Common myeloid progenitor, CD34-positive (primary cell): ENCODE data around the gene EPHB4. TPM values are rescaled to one million over a fixed set of nuclear protein-coding genes. Genes with fewer than 3 reads are reported as not detected.
A peak's percentile ranks its signal among the peaks of the same experiment; 100 is the strongest.

Experiments
- CTCF ChIA-PET: fragments of 350-600 bp; sonication (Branson Sonifier 250); formaldehyde crosslinking; loops from one replicate; lab custom pipeline; 2021; ENCODE audit warnings: antibody characterized with exemption; lab: Charles Lee
- POLR2A ChIA-PET: fragments of 350-600 bp; sonication (Branson Sonifier 250); formaldehyde crosslinking; loops from one replicate; lab custom pipeline; 2021; ENCODE audit warnings: antibody characterized with exemption; lab: Charles Lee
- DNase-seq, 3 donors: peaks; one replicate each; pipeline versions ENCODE4 v3.0.0 to v3.0.0-alpha.2; 2013
- H3K27ac ChIP-seq, 2 experiments: 1 replicate in 1 of 2; 2 replicates in 1 of 2; pipeline ENCODE4 v1.7.0; 2013; ENCODE audit warnings: inconsistent platforms in 2 of 2, low read length in 2 of 2, mild to moderate bottlenecking in 2 of 2, low read depth in 1 of 2, moderate library complexity in 1 of 2; ENCODE audit not compliant: severe bottlenecking in 2 of 2, insufficient read depth in 1 of 2, poor library complexity in 1 of 2
- H3K27me3 ChIP-seq, 5 experiments: replicated peaks in 2 of 5; 1 replicate in 3 of 5; 2 replicates in 2 of 5; pipeline versions ENCODE4 v1.6.1 to v1.7.0; 2013; ENCODE audit warnings: low read length in 4 of 5, mild to moderate bottlenecking in 2 of 5, moderate library complexity in 2 of 5, inconsistent platforms in 1 of 5; ENCODE audit not compliant: insufficient read depth in 5 of 5, control insufficient read depth in 4 of 5
- H3K36me3 ChIP-seq, 4 experiments: 1 replicate in 2 of 4; 2 replicates in 2 of 4; pipeline versions ENCODE4 v1.6.1 to v1.7.0; 2013; ENCODE audit warnings: low read length in 3 of 4, control low read depth in 1 of 4, mild to moderate bottlenecking in 1 of 4; ENCODE audit not compliant: control insufficient read depth in 4 of 4, insufficient read depth in 4 of 4
- H3K4me1 ChIP-seq, 4 experiments: 1 replicate in 3 of 4; 2 replicates in 1 of 4; pipeline versions ENCODE4 v1.6.1 to v1.7.1; 2013; ENCODE audit warnings: low read length in 3 of 4, mild to moderate bottlenecking in 3 of 4, control low read depth in 1 of 4, inconsistent platforms in 1 of 4, moderate library complexity in 1 of 4; ENCODE audit not compliant: control insufficient read depth in 4 of 4, insufficient read depth in 4 of 4; ENCODE audit errors: control extremely low read depth in 1 of 4
- H3K4me3 ChIP-seq, 7 experiments: 1 replicate in 4 of 7; 2 replicates in 3 of 7; pipeline versions ENCODE4 v1.5.1 to v1.7.0; 2013; ENCODE audit warnings: mild to moderate bottlenecking in 7 of 7, low read length in 6 of 7, moderate library complexity in 6 of 7, inconsistent platforms in 2 of 7, low read depth in 2 of 7, control low read depth in 1 of 7; ENCODE audit not compliant: insufficient read depth in 4 of 7, control insufficient read depth in 1 of 7; ENCODE audit errors: extremely low read depth in 1 of 7
- H3K9me3 ChIP-seq, 5 experiments: 1 replicate in 4 of 5; 2 replicates in 1 of 5; pipeline versions ENCODE4 v1.6.1 to v1.7.1; 2013; ENCODE audit warnings: low read length in 4 of 5, mild to moderate bottlenecking in 2 of 5, inconsistent platforms in 1 of 5, low read depth in 1 of 5, moderate library complexity in 1 of 5; ENCODE audit not compliant: control insufficient read depth in 4 of 5, insufficient read depth in 2 of 5; ENCODE audit errors: control extremely low read depth in 1 of 5
- WGBS: methylation state at CpG from one replicate; pipeline ENCODE4 v1.1.5; 2013; ENCODE audit not compliant: insufficient coverage; 5-methylcytosine and 5-hydroxymethylcytosine counted together
- polyA plus RNA-seq: library from polyadenylated mRNA; unstranded; fragments of 120-200 nt; gene quantifications from one replicate; pipeline ENCODE4 v1.2.1, GENCODE V29; 2013

EPHB4 gene
- 11.3 TPM for polyA plus RNA-seq

GRCh38 chr7:100827330-100828226, at the start of gene EPHB4:
Gene EPHB4, minus strand, starts transcription at chr7:100827523. Its CDS starts 493 bp downstream, at chr7:100827030.
- Histone ChIP-seq H3K4me1 (peaks cover 0 to 36% (median 34%) of the 10 kb centered on the region in 4 experiments), H3K4me3 (peak within 1 kb of the TSS; percentile 50 to 81 (median 65)), H3K36me3 (peaks cover 0 to 4% (median 2%) of the 10 kb centered on the region in 4 experiments), H3K9me3 (no peaks in the 10 kb centered on the region), H3K27ac (peak within 1 kb of the TSS in 1 of 2 experiments; percentile 49), H3K27me3 (peaks cover 0 to 11% (median 0%) of the 10 kb centered on the region in 5 experiments)
- DNase-seq, result peak in 2 of 3 donors; percentile 39 to 70
- POLR2A ChIA-PET, result interaction anchor here (0.6 kb wide), 1 partner anchor 1594 kb away, joined by 5 read pairs; no protein-coding TSS in a partner anchor
- 0% methylated on average over 43 of the region's 80 CpGs for WGBS
- CTCF ChIA-PET, result interaction anchor here (0.6 to 13.2 kb wide), 12 partner anchors 16 to 364 kb away, joined by 3 to 108 read pairs (median 3); partner anchors contain the start of gene SLC12A9

- peak in 2 of 3 donors; percentile 49 to 60 for DNase-seq
- WGBS, result 0% methylated on average over 28 of the region's 39 CpGs
Observed at GRCh38 chr7:100875356-100875751, 48.0 kb upstream of the EPHB4 start.

DNA sequence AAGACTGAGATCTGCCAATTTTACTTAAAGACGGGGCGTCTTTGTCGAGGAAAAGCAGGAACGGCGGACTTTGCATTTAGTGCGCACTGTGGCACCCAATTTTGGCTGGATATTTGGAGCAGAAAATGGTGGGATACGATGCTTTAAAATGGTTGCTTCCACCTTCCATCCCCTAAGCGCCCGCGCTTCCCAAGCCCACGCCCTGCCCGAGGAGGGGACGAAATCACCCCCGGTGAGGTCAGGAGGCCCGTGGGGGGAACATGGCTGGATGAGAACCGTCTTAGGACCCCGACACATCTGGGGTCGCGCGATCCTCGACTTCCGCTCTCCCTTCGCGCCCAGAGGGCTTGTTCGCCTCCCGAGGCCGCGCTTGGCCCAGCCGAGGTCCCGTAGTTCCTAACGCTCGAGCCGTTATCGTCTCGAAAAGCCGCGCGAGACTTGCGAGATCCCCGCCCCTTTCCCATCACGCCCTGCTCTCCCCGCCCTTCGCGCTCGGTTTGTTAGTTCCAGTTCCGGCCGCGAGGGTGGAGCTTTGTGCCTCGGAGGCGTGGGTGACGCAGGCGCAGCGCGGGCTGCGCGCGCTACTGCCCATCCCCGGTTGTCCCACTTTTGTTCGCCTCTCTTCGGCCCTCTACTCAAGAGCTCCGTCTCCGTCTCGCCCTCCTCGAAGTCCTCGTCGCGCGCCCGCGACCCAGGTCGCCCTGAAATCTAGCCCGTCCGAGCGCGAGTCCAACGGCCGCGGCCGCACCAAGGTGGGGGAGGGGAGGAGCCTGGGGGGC, 47.4 kb upstream of the EPHB4 start, which contains the start of gene SRRT:
Gene SRRT (plus strand): TSS at position 527 of the 779 bp plus-strand sequence. CDS start 488 bp downstream, outside the sequence.
- CTCF ChIA-PET, result interaction anchor here (0.9 to 3.5 kb wide), 8 partner anchors 10 to 22 kb away, joined by 3 to 20 read pairs (median 4); partner anchors contain the start of genes SLC12A9 and UFSP1
- Histone ChIP-seq H3K4me1 (peaks cover 8 to 26% (median 19%) of the 10 kb centered on the region in 4 experiments), H3K4me3 (peak within 1 kb of the TSS; percentile 76 to 97 (median 84)), H3K27me3 (no peaks in the 10 kb centered on the region), H3K36me3 (peaks cover 2 to 64% (median 32%) of the 10 kb centered on the region in 4 experiments), H3K9me3 (no peaks in the 10 kb centered on the region), H3K27ac (peak within 1 kb of the TSS; percentile 82 to 92)
- 3% methylated on average over 60 of the region's 79 CpGs for WGBS
- POLR2A ChIA-PET, result interaction anchor here (0.8 to 1.4 kb wide), 6 partner anchors 9 to 22 kb away, joined by 3 to 8 read pairs (median 6); partner anchors contain the start of genes SLC12A9 and UFSP1
- peak; percentile 98 to 99 (median 99) for DNase-seq

More at GRCh38 chr7:100875356-100875751, 48.0 kb upstream of the EPHB4 start:
- H3K27me3 ChIP-seq, result no peaks in the 10 kb centered on the region
- H3K27ac ChIP-seq, result peak overlapping the region; percentile 75 to 92
- no peaks in the 10 kb centered on the region for H3K9me3 ChIP-seq
- peak overlapping the region; percentile 76 to 97 (median 84) for H3K4me3 ChIP-seq
- H3K36me3 ChIP-seq, result peaks cover 2 to 64% (median 35%) of the 10 kb centered on the region in 4 experiments
- ChIA-PET POLR2A (interaction anchor here (0.8 to 1.4 kb wide), 6 partner anchors 9 to 23 kb away, joined by 3 to 8 read pairs (median 6); partner anchors contain the start of genes SLC12A9 and UFSP1), CTCF (interaction anchor here (0.9 to 3.5 kb wide), 8 partner anchors 10 to 23 kb away, joined by 3 to 20 read pairs (median 4); partner anchors contain the start of genes SLC12A9 and UFSP1)
- peaks cover 8 to 26% (median 19%) of the 10 kb centered on the region in 4 experiments for H3K4me1 ChIP-seq

DNA sequence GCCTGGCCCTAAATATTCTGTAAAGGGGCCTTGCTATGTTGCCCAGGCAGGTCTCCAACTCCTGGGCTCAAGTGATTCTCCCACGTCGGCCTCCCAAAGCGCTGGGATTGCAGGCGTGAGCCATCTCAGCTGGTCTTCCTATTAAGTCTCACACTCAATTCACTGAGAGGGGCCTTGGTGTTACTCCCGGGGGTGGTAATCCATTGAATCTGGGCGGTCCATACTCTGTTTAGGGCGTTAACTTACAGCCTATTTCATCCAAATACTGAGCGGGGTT, 46.9 kb upstream of the EPHB4 start:
- 93% methylated on average over 8 of the region's 8 CpGs for WGBS
- POLR2A ChIA-PET, result interaction anchor here (1.3 kb wide), 1 partner anchor 10 kb away, joined by 3 read pairs; no protein-coding TSS in a partner anchor
- H3K36me3 ChIP-seq, result peaks cover 2 to 60% (median 30%) of the 10 kb centered on the region in 4 experiments

DNA sequence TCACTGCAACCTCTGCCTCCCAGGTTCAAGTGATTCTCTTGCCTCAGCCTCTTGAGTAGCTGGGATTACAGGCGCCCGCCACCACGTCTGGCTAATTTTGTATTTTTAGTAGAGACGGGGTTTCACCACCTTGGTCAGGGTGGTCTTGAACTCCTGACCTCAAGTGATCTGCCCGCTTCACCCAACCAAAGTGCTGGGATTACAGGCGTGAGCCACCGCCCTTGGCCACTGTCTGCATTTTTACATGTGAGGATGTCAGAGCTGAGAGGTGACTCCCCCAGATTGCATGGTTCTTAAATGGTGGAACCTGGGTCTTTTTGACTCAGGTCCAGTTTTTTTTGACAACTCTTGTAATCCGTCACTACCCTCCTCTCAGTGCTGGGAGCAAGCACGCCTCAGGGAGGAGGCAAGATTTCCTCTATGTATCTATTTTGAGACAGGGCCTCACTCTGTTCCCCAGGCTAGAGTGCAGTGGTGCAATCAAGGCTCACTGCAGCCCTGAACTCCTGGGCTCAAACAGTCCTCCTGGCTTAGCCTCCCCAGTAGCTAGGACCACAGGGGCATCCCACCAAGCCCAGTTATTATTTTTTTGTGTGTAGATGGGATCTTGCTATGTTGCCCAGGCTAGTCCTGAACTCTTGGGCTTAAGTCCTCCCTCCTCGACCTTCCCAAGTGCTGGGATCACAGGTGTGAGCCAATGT, 46.4 kb upstream of the EPHB4 start:
- H3K27ac ChIP-seq, result peak overlapping the region in 1 of 2 experiments; percentile 92
- DNase-seq, result no peak
- ChIA-PET CTCF (interaction anchor here (1.0 to 3.5 kb wide), 3 partner anchors 13 to 20 kb away, joined by 3 to 20 read pairs (median 4); no protein-coding TSS in a partner anchor), POLR2A (interaction anchor here (0.7 to 1.3 kb wide), 2 partner anchors 9 to 270 kb away, joined by 3 to 7 read pairs; no protein-coding TSS in a partner anchor)
- 90% methylated on average over 7 of the region's 10 CpGs for WGBS
- H3K4me1 ChIP-seq, result peaks cover 8 to 31% (median 20%) of the 10 kb centered on the region in 4 experiments
- H3K27me3 ChIP-seq, result no peaks in the 10 kb centered on the region
- peaks cover 2 to 55% (median 30%) of the 10 kb centered on the region in 4 experiments for H3K36me3 ChIP-seq
- H3K9me3 ChIP-seq, result no peaks in the 10 kb centered on the region
- H3K4me3 ChIP-seq, result peak overlapping the region in 4 of 7 experiments; percentile 79 to 97 (median 88)

More for the DNA sequence above, 46.9 kb upstream of the EPHB4 start:
- DNase-seq, result no peak
- peaks cover 8 to 26% (median 19%) of the 10 kb centered on the region in 4 experiments for H3K4me1 ChIP-seq
- H3K27ac ChIP-seq, result peak overlapping the region; percentile 82 to 92
- CTCF ChIA-PET, result interaction anchor here (1.0 to 3.5 kb wide), 4 partner anchors 13 to 21 kb away, joined by 3 to 20 read pairs (median 6); no protein-coding TSS in a partner anchor
- peak overlapping the region in 6 of 7 experiments; percentile 79 to 97 (median 84) for H3K4me3 ChIP-seq
- no peaks in the 10 kb centered on the region for H3K9me3 ChIP-seq
- H3K27me3 ChIP-seq, result no peaks in the 10 kb centered on the region
